IMR-90 (cell line): ENCODE measurements around the gene ARL10. TPM values are rescaled to one million over a fixed set of nuclear protein-coding genes. Genes with fewer than 3 reads are reported as not detected.

Source experiments
- ATAC-seq: fragments of 200-7000 bp; cut with Tn5 transposase; 2 replicates; pipeline ENCODE4 v1.9.1; 2020; ENCODE audit warnings: low read depth, mild to moderate bottlenecking, moderate library complexity
- BruUV-seq: library from RNA; stranded (reverse); fragments of 400-500 nt; replicated peaks from 2 replicates; lab custom pipeline; 2021; lab: Mats Ljungman, UMichigan
- CTCF ChIA-PET: fragments of 300-600 bp; formaldehyde crosslinking; extraction: SDS; loops from one replicate; lab custom pipeline; 2021; ENCODE audit warnings: antibody characterized with exemption; lab: Yijun Ruan, JAX
- POLR2A ChIA-PET: fragments of 300-600 bp; sonication (Branson Sonifier 250); formaldehyde crosslinking; loops from one replicate; lab custom pipeline; 2022; ENCODE audit warnings: antibody characterized with exemption; ENCODE audit not compliant: unreplicated experiment; lab: Charles Lee
- DNase-seq: peaks from one replicate; pipeline ENCODE4 v3.0.0; 2013
- H2AFZ ChIP-seq: replicated peaks from 2 replicates; pipeline ENCODE3; 2013; ENCODE audit warnings: low read length, mild to moderate bottlenecking; ENCODE audit not compliant: poor library complexity
- H2AK5ac ChIP-seq: 2 replicates; pipeline ENCODE4 v1.6.1; 2013; ENCODE audit warnings: low read depth, low read length, inconsistent platforms
- H2AK9ac ChIP-seq: replicated peaks from 2 replicates; pipeline ENCODE3; 2013; ENCODE audit warnings: mild to moderate bottlenecking, low read depth, low read length, moderate library complexity; ENCODE audit not compliant: poor library complexity
- H2BK120ac ChIP-seq: 2 replicates; pipeline ENCODE4 v1.6.1; 2013; ENCODE audit warnings: low read depth, low read length, inconsistent platforms
- H2BK15ac ChIP-seq: 3 replicates; pipeline ENCODE4 v1.6.1; 2013; ENCODE audit warnings: low read depth, low read length, inconsistent platforms
- H2BK20ac ChIP-seq: 2 replicates; pipeline ENCODE4 v1.6.1; 2013; ENCODE audit warnings: low read depth, mild to moderate bottlenecking, inconsistent platforms, low read length, moderate library complexity
- H2BK5ac ChIP-seq: 2 replicates; pipeline ENCODE4 v1.6.1; 2013; ENCODE audit warnings: mild to moderate bottlenecking, low read depth, low read length, inconsistent platforms; ENCODE audit not compliant: poor library complexity, severe bottlenecking
- H3K14ac ChIP-seq: replicated peaks from 2 replicates; pipeline ENCODE4 v1.6.1; 2013; ENCODE audit warnings: low read depth, low read length, inconsistent platforms
- H3K18ac ChIP-seq: 2 replicates; pipeline ENCODE4 v1.6.1; 2013; ENCODE audit warnings: low read depth, low read length, control low read depth
- H3K23ac ChIP-seq: 2 replicates; pipeline ENCODE4 v1.6.1; 2013; ENCODE audit warnings: low read depth, low read length, inconsistent platforms
- H3K27ac ChIP-seq: 2 replicates; pipeline ENCODE4 v1.5.1; 2013; ENCODE audit warnings: mild to moderate bottlenecking, control low read depth, low read length; ENCODE audit not compliant: insufficient read depth
- H3K27me3 ChIP-seq: 2 replicates; pipeline ENCODE4 v1.6.1; 2013; ENCODE audit warnings: low read length; ENCODE audit not compliant: control insufficient read depth, insufficient read depth
- H3K36me3 ChIP-seq: 2 replicates; pipeline ENCODE4 v1.6.1; 2013; ENCODE audit warnings: low read length, mixed read lengths; ENCODE audit not compliant: control insufficient read depth, insufficient read depth
- H3K4ac ChIP-seq: 2 replicates; pipeline ENCODE4 v1.6.1; 2013; ENCODE audit warnings: low read depth, low read length, inconsistent platforms
- H3K4me1 ChIP-seq: 2 replicates; pipeline ENCODE4 v1.6.1; 2013; ENCODE audit warnings: low read length, mixed read lengths; ENCODE audit not compliant: control insufficient read depth, insufficient read depth
- H3K4me2 ChIP-seq: 2 replicates; pipeline ENCODE4 v1.6.1; 2013; ENCODE audit warnings: low read depth, mild to moderate bottlenecking, control low read depth, low read length, moderate library complexity
- H3K4me3 ChIP-seq: 2 replicates; pipeline ENCODE4 v1.5.1; 2013; ENCODE audit warnings: low read depth, mild to moderate bottlenecking, control low read depth, low read length, moderate library complexity; ENCODE audit not compliant: insufficient read depth
- H3K56ac ChIP-seq: 2 replicates; pipeline ENCODE4 v1.6.1; 2013; ENCODE audit warnings: low read length, inconsistent platforms; ENCODE audit not compliant: insufficient read depth; ENCODE audit errors: extremely low read depth
- H3K79me1 ChIP-seq, 2 experiments: 2 replicates each; pipeline ENCODE4 v1.6.1; 2013; ENCODE audit warnings: low read length in 2 of 2, inconsistent platforms in 1 of 2, low read depth in 1 of 2
- H3K9ac ChIP-seq: 2 replicates; pipeline ENCODE4 v1.6.1; 2013; ENCODE audit warnings: low read depth, low read length, control low read depth
- H3K9me1 ChIP-seq: 2 replicates; pipeline ENCODE4 v1.6.1; 2013; ENCODE audit warnings: low read length, inconsistent platforms; ENCODE audit not compliant: insufficient read depth
- H3K9me3 ChIP-seq: 2 replicates; pipeline ENCODE4 v1.6.1; 2013; ENCODE audit warnings: low read length; ENCODE audit not compliant: control insufficient read depth, insufficient read depth
- H4K20me1 ChIP-seq: 2 replicates; pipeline ENCODE4 v1.6.1; 2013; ENCODE audit warnings: low read length, inconsistent platforms; ENCODE audit not compliant: insufficient read depth
- H4K5ac ChIP-seq: 2 replicates; pipeline ENCODE4 v1.6.1; 2013; ENCODE audit warnings: mild to moderate bottlenecking, low read depth, low read length, control low read depth
- H4K8ac ChIP-seq, 2 experiments: 2 replicates each; pipeline ENCODE4 v1.6.1; 2013; ENCODE audit warnings: low read depth in 2 of 2, low read length in 2 of 2, control low read depth in 1 of 2, inconsistent platforms in 1 of 2
- H4K91ac ChIP-seq: 2 replicates; pipeline ENCODE4 v1.6.1; 2013; ENCODE audit warnings: low read depth, low read length, inconsistent platforms; ENCODE audit not compliant: insufficient read depth
- CHD1 ChIP-seq: IDR thresholded peaks from 2 replicates; pipeline ENCODE4 v1.6.1; 2012; ENCODE audit warnings: low read depth, low read length, improper control_type of control experiment
- MAFK ChIP-seq: IDR thresholded peaks from 2 replicates; pipeline ENCODE4 v1.6.1; 2012; ENCODE audit warnings: low read depth, low read length, improper control_type of control experiment
- MAZ ChIP-seq: IDR thresholded peaks from 2 replicates; pipeline ENCODE4 v1.6.1; 2012; ENCODE audit warnings: low read depth, mild to moderate bottlenecking, low read length, improper control_type of control experiment, moderate library complexity, borderline replicate concordance
- WGBS, 2 experiments: methylation state at CpG; one replicate each; pipeline versions ENCODE4 v1.1.5 to v1.1.7; 2013; ENCODE audit warnings: missing lambda C conversion rate in 2 of 2; ENCODE audit not compliant: insufficient read length in 1 of 2; ENCODE audit errors: extremely low coverage in 2 of 2; 5-methylcytosine and 5-hydroxymethylcytosine counted together
- dilution Hi-C: fragments of 300-500 bp; cut with HindIII; formaldehyde crosslinking; loops from one replicate; pipeline ENCODE4 v1.14.3; 2018; ENCODE audit warnings: low sequenced_read_pairs; ENCODE audit not compliant: unreplicated experiment
- in situ Hi-C: fragments of 300-500 bp; cut with MboI; formaldehyde crosslinking; loops from 3 replicates; pipeline ENCODE4 v1.14.3; 2019; ENCODE audit warnings: low sequenced_read_pairs, inconsistent platforms, mixed read lengths
- intact Hi-C: fragments of 100-400 bp; cut with micrococcal nuclease; formaldehyde crosslinking; loops from 2 replicates; pipeline ENCODE4 v1.10.0; 2022
- polyA plus RNA-seq, 3 experiments: library from polyadenylated mRNA; depleted of rRNA; stranded (reverse); fragments of >200 nt; gene quantifications; 2 replicates each; pipeline ENCODE4 v1.2.3, GENCODE V29; 2012; ENCODE audit warnings: low replicate concordance in 1 of 3
- total RNA-seq: library from RNA; depleted of rRNA; stranded (reverse); fragments of >200 nt; gene quantifications from 2 replicates; pipeline ENCODE4 v1.2.3, GENCODE V29; 2012
- TF ChIP-seq, protein P1 (sequence below): fragments of 150-350 bp; IDR thresholded peaks from 2 replicates; pipeline ENCODE4 v1.6.1; 2017; ENCODE audit warnings: mild to moderate bottlenecking, antibody characterized with exemption, low read length, low read depth

ARL10 gene
- total and polyA plus RNA-seq, 2 of the 4 experiments (the other 2 are of a cell fraction): 3.6 to 6.0 TPM

DNA sequence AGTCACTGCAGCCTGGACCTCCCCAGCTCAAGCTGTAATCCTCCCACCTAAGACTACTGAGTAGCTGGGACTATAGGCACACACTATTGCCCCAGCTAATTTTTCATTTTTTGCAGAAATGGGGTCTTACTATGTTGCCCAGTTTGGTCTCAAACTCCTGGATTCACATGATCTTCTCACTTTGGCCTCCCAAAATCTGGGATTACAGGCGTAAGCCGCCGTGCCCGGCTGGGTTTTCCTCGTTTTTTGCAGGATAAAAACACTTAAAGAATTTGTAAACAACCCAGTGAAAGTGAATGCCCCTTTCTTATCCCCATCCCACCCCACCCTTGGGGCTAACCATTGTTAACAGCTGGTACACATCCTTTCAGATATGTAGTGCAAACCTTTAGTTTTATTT is 43.3 kb downstream of the ARL10 start:
- Histone ChIP-seq H2AK5ac (no peak overlapping the region), H3K4ac (no peak overlapping the region), H3K18ac (no peak overlapping the region), H4K91ac (no peak overlapping the region), H3K27me3 (no peaks in the 10 kb centered on the region), H2BK15ac (no peak overlapping the region), H3K56ac (no peak overlapping the region), H2AFZ (no peak overlapping the region), H3K9me1 (peaks cover 10% of the 10 kb centered on the region), H3K4me1 (peaks cover 2% of the 10 kb centered on the region; the same call in 1 of the 2 replicates), H3K9me3 (no peaks in the 10 kb centered on the region), H3K79me1 (peaks cover 22 to 40% of the 10 kb centered on the region in 2 experiments), H2AK9ac (no peak overlapping the region), H2BK20ac (no peak overlapping the region), H4K5ac (no peak overlapping the region), H3K27ac (no peak overlapping the region), H3K9ac (no peak overlapping the region), H4K20me1 (peaks cover 29% of the 10 kb centered on the region), H3K36me3 (peaks cover 27% of the 10 kb centered on the region), H2BK120ac (no peak overlapping the region), H3K4me3 (no peak overlapping the region), H3K4me2 (no peak overlapping the region), H4K8ac (no peak overlapping the region), H3K23ac (no peak overlapping the region), H3K14ac (no peak overlapping the region), H2BK5ac (no peak overlapping the region)
- ATAC-seq (no peak), DNase-seq (no peak)
- intact Hi-C loops: no loop called here
- in situ Hi-C loops: no loop called here
- CTCF ChIA-PET: interaction anchor here (0.7 kb wide), 1 partner anchor 40 kb away, joined by 5 read pairs; no protein-coding TSS in a partner anchor
- POLR2A ChIA-PET: no interaction called here
- TF ChIP-seq MAFK: no peak
- TF ChIP-seq MAZ: no peak
- TF ChIP-seq CHD1: no peak
- TF ChIP-seq, protein P1, sequence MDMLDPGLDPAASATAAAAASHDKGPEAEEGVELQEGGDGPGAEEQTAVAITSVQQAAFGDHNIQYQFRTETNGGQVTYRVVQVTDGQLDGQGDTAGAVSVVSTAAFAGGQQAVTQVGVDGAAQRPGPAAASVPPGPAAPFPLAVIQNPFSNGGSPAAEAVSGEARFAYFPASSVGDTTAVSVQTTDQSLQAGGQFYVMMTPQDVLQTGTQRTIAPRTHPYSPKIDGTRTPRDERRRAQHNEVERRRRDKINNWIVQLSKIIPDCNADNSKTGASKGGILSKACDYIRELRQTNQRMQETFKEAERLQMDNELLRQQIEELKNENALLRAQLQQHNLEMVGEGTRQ: no peak
- dilution Hi-C loops: no loop called here
- BruUV-seq: no TSS peak
- WGBS, 2 experiments: 100% methylated on average over 1 of the region's 5 CpGs; no CpG with 5 or more reads in 1 of the 2 experiments
